ENCODE results near the gene HRH3.

The HRH3 gene

GRCh38 chr20:62197311-62197710 lies 22.8 kb downstream of the HRH3 start:
- DNase-seq, result no peak

DNA sequence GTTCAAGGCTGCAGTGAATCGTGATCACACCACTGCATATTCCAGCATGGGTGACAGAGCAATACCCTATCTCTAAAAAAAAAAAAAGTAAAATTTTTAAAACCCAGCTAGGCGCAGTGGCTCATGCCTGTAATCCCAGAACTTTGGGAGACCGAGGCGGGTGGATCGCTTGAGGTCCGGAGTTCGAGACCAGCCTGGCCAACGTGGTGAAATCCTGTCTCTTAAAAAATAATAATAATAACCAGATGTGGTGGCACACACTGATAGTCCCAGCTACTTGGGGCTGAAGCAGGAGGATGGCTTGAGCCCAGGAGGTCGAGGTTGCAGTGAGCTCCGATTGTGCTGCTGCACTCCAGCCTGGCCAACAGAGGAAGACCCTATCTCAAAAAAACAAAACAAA lies 23.8 kb downstream of the HRH3 start:
- no peak for DNase-seq

DNA sequence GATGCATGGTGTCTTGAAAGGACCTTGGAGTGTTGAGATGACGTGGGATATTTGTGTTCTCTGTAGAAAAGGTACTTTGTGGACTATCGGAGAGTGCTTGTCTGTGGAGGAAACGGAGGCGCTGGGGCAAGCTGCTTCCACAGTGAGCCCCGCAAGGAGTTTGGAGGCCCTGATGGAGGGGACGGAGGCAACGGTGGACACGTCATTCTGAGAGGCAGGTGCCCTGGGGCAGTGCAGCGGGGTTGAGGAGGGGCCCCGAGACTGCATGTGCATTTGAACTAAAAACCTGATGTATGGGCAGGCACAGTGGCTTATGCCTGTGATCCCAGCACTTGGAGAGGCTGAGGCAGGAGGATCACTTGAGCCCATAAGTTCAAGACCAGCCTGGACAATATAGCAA lies 24.3 kb downstream of the HRH3 start:
- no peak for DNase-seq

GRCh38 chr20:62195075-62195405 lies 25.0 kb downstream of the HRH3 start:
- DNase-seq, result no peak

GRCh38 chr20:62193079-62194025 lies 26.7 kb downstream of the HRH3 start:
- no peak for DNase-seq

DNA sequence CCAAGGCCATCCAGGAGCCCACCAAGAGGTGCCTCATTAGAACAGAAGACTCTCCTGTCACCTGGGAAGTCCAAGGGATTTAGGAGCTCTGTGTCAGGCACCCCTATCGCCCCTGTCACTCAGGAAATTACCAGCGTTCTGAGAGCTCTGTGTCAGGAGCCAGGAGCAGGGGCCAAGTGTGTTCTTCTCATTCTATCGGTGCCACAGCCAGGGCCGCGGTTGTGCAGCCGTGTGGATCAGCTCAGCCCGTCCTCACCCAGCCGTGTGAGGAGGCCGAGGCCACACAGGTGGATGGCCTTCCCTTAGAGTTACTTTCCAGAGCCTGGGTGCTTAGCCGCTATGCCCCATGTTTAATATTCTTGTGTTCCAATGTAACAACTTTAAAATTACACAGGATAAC lies 27.4 kb downstream of the HRH3 start:
- no peak for DNase-seq

DNA sequence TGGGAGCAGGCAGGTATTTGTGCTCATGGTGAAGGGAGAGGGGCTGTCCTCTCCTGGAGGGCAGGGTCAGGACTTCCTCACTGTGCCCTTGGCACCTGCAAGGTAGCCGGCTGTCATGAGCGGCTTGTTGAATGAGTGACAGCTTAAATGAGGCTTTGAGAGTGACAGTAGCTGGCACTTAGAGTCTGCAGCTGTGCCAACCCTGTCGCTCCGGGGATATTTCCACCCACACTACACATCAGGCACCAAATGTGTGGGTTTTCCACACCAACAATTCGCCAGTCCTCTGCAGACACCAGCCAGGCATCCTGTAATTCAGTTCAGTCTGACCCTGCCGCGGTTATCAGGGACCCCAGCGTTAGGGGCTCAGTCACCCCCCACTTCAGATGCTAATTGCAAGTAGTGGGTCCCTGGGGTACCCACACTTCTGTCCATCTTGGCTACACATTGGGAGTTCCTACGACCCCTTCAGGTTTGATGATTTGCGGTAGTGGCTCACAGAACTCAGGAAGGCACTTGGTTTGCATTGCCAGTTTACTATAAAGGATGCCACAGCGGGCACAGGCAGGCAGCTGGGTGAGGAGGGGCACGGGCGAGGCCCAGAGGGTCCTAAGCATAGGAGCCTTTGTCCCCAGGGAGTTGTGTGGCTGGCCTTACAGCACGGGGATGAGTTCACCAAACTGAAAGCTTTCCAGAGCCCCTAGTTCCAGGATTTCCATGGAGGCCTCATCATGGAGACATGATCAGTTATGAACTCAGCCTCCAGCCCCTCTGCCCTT lies 28.1 kb downstream of the HRH3 start:
- no peak for DNase-seq

DNA sequence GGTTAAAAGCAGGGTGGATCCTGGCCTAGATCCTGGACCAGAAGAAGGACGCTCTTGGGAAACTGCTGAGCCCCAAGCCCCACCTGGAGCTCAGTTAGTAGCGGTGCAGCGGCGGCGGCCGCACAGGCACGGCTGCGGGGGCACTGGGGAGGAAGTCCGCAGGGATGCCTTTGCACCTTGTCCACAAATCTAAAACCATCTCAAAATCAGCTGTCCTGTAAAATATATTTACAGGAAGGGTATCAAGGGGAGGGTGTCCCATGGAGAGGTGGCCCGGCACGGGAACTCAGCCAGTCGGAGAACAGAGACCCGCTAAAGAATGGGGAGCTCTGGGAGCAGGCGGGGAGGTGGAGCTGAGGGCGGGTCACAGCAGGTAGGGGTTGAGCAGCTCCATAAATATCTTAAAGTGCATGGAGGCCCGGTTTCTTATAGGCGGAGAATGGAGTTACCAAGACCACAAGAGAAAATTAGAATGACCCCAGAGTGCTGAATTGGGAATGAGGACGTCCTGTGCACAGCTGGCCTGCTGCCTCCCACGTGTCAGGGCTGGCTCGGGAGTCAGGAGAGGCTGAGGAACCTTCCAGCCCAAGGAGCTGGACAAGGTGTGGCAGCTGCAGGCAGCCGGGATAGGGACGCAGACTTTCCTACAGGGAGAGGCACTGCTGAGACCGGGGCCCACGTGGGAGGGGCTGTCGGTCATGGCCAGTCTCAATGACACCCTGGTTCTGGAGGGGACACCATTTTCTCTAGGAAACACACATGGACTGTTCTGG lies 29.3 kb downstream of the HRH3 start:
- DNase-seq, result no peak

DNA sequence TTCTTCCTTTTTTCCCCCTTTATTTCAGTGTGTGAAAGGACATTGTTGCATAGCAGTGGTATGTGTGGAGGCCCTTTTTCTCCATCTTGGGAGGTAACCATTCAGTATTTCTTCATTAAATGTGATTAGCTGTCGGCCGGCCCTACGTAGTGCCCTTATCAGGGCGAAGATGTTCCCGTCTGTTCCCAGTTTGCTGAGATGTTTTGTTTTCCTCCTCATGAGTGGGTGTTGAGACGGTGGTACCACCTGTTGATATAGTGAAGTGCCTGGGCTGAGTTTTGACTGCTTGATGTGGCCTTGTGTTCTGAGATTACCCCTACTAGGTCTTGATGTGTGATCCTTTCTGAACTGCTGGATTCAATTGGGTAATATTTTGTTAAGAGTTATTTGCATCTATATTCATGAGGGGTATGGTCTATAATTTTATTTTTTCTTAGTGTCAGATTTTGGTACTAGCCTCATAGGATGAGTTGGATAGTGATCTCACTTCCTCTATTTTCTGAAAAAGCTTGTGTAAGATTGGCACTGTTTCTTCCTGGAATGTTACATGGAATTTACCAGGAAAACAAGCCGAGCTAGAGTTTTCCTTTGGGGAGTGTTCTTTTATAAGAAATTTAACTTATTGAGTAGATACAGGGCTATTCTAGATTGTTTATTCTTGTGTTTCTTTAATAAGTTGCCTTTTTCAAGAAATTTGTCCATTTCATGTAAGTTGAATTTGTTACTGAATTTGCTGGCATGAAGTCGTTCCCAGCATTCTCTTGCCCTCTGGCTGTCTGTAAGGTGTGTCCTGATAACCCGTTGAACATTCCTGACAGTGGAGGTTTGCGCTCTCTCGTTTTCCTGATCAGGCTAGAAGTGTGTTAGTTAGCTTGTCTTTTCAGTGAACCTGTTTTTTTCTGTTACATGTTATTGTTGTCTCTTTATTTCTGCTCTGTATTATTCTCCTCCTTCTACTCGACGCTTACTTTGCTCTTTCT lies 32.9 kb downstream of the HRH3 start:
- no peak for DNase-seq

GRCh38 chr20:62186096-62186426 lies 34.0 kb downstream of the HRH3 start:
- no peak for DNase-seq

DNA sequence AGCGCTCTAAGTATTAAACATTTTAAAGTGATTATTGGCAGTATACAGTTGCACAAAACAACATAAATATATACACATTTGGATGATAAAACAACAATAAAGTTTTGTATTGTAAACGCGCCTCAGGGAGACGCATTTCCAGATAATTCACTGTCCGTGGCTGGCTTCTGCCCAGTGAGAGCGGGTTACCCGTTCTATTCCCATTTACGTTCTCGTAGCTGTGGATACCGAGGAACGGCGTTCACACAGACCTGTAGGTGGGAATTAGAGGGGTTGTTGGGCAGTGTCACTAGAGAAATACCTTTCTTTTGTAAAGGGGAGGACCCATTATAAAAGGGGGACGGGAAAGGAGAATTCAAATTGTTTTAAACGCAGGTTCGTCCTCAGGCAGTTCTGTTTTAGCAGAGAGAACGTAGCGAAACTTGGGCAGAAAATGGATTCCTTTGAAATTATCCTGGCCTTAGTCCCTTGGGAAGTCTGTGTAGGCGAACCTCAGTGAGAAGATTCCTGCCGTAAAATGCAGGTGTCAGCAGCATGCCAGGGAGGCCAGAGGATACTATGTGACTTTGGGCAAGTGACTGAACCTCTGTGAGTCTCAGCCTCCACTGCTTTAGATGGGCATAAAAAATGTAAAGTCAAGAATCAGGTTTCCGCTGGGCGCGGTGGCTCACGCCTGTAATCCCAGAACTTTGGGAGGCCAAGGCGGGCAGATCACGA lies 36.5 kb downstream of the HRH3 start:
- peak; percentile 7 for DNase-seq

GRCh38 chr20:62182469-62183425 lies 37.3 kb downstream of the HRH3 start, which contains the start of gene MTG2:
Gene MTG2, plus strand, starts transcription at chr20:62183028. Its CDS starts 10,393 bp downstream, at chr20:62193421.
- peak; percentile 95 for DNase-seq

GRCh38 chr20:62181808-62182207 lies 38.3 kb downstream of the HRH3 start:
- DNase-seq, result no peak

GRCh38 chr20:62179162-62179504 lies 40.9 kb downstream of the HRH3 start:
- DNase-seq, result no peak

DNA sequence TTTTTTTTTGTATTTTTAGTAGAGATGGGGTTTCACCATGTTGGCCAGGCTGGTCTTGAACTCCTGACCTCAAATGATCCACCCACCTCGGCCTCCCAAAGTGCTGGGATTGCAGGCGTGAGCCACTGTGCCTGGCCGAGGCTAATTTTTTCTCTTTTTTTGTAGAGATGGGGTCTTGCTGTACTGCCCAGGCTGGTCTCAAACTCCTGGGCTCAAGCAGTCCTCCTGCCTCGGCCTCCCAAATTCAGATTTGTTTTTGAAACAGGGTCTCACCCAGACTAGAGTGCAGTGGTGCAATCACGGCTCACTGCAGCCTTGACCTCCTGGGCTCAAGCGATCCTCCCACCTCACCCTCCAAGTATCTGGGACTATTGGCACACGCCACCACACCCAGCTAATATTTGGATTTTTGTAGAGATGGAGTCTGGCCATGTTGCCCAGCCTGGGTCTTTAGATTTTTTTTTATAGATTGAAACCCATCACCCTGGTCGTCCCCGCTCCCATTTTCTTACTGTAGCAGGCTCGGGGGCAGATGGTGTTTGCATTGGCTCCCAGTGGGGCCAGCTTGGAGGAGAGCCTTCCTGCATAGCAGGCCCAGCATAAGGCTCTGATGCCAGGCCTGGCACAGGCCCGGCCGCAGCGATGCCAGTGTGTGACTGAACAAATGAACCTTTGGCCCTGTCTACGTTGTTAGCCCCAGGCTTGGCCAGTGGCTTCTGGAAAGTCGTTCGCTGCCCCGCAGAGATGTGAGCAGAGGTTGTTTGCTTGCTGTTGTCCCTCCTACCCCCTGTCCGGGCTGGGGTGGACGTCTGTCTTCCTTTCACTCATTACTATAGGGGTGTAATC lies 41.5 kb downstream of the HRH3 start:
- no peak for DNase-seq

- no peak for DNase-seq
Measured at GRCh38 chr20:62177307-62177706, 42.8 kb downstream of the HRH3 start.

GRCh38 chr20:62176866-62177265 lies 43.2 kb downstream of the HRH3 start:
- DNase-seq, result no peak

GRCh38 chr20:62175711-62176110 lies 44.4 kb downstream of the HRH3 start:
- DNase-seq, result no peak

DNA sequence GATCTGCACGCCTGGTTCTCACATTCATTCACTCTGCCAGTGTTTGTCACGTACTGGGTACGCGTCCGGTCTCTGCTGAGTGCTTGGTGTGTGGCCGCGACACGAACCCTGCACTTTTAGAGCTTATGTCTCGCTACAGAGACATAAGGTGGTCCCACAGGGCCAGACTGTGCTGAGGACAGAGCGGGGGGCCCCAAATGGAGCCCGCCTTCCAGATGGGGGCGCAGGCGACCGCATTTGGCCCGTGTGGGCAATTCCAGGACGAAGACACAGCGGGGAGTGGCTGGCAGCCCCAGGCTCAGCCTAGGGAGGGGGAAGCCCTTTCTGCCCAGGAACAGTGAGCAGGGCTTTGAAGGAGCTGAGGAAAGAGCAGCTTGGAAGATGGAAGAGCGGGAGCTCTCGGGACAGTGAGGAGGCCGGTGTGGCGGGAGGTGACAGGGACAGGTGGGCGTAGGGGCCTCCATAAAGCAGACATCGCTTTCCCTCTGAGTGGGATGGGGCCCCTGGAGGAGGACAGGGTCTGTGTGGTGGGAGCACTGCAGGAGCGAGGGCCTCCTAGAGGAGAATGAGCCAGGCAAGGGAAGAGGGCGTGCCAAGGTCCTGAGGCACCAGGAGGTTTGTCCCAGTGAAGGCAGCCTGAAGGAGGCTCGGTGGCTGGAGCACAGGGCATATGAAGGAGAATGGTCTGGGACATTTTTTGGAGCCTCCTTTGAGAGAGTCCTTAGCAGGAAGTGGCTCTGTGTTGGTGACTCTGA lies 45.0 kb downstream of the HRH3 start:
- no peak for DNase-seq
